ENCODE measurements around the gene SPATA16. TPM values are rescaled to one million over a fixed set of nuclear protein-coding genes. Genes with fewer than 3 reads are reported as not detected.

SPATA16 gene
- polyA plus RNA-seq, 1 donor from 2014 or later = not detected

- TF ChIP-seq REST (IDR thresholded peaks at IDR 0.05; ENCODE audit: borderline replicate concordance) (no peak), RAD21 (conservative IDR thresholded peaks at IDR 0.05) (peak; percentile 46), SMC3 (conservative IDR thresholded peaks at IDR 0.05; ENCODE audit: poor library complexity) (peak; percentile 66)
- TF ChIP-seq, protein P1, sequence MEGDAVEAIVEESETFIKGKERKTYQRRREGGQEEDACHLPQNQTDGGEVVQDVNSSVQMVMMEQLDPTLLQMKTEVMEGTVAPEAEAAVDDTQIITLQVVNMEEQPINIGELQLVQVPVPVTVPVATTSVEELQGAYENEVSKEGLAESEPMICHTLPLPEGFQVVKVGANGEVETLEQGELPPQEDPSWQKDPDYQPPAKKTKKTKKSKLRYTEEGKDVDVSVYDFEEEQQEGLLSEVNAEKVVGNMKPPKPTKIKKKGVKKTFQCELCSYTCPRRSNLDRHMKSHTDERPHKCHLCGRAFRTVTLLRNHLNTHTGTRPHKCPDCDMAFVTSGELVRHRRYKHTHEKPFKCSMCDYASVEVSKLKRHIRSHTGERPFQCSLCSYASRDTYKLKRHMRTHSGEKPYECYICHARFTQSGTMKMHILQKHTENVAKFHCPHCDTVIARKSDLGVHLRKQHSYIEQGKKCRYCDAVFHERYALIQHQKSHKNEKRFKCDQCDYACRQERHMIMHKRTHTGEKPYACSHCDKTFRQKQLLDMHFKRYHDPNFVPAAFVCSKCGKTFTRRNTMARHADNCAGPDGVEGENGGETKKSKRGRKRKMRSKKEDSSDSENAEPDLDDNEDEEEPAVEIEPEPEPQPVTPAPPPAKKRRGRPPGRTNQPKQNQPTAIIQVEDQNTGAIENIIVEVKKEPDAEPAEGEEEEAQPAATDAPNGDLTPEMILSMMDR (IDR thresholded peaks at IDR 0.05; ENCODE audit: poor library complexity, severe bottlenecking) = peak; percentile 40
- Histone ChIP-seq H3K9me2 (ENCODE audit: insufficient read depth, low read length) (no peaks in the 10 kb centered on the region), H3K36me3 (ENCODE audit: insufficient read depth, low read length) (no peaks in the 10 kb centered on the region), H3K27ac (ENCODE audit: low read length) (no peak overlapping the region), H3F3A (ENCODE audit: insufficient read depth, low read length, poor library complexity, severe bottlenecking) (no peaks in the 10 kb centered on the region), H3K4me3 (ENCODE audit: low read length) (no peak overlapping the region), H3K9me3 (ENCODE audit: low read length) (no peaks in the 10 kb centered on the region), H2AFZ (ENCODE audit: low read depth, low read length) (no peak overlapping the region), H4K20me1 (ENCODE audit: insufficient read depth) (no peaks in the 10 kb centered on the region), H3K79me2 (replicated peaks; ENCODE audit: insufficient read depth, low read length) (no peaks in the 10 kb centered on the region), H3K27me3 (ENCODE audit: insufficient read depth, low read depth, low read length) (no peaks in the 10 kb centered on the region), H3K4me2 (ENCODE audit: low read length) (no peak overlapping the region), H3K9ac (ENCODE audit: low read length) (no peak overlapping the region)
Measured at GRCh38 chr3:173045770-173046382, 95.2 kb downstream of the SPATA16 start.

GRCh38 chr3:173044998-173045397, 96.0 kb downstream of the SPATA16 start:
- Histone ChIP-seq H3K9me3 (ENCODE audit: low read length) (no peaks in the 10 kb centered on the region), H3K36me3 (ENCODE audit: insufficient read depth, low read length) (no peaks in the 10 kb centered on the region), H3K4me2 (ENCODE audit: low read length) (no peak overlapping the region), H3K79me2 (replicated peaks; ENCODE audit: insufficient read depth, low read length) (no peaks in the 10 kb centered on the region), H4K20me1 (ENCODE audit: insufficient read depth) (no peaks in the 10 kb centered on the region), H3K27me3 (ENCODE audit: insufficient read depth, low read depth, low read length) (no peaks in the 10 kb centered on the region), H3K4me3 (ENCODE audit: low read length) (no peak overlapping the region), H3K9me2 (ENCODE audit: insufficient read depth, low read length) (no peaks in the 10 kb centered on the region), H2AFZ (ENCODE audit: low read depth, low read length) (no peak overlapping the region), H3F3A (ENCODE audit: insufficient read depth, low read length, poor library complexity, severe bottlenecking) (no peaks in the 10 kb centered on the region), H3K27ac (ENCODE audit: low read length) (no peak overlapping the region), H3K9ac (ENCODE audit: low read length) (no peak overlapping the region)
- TF ChIP-seq POLR2AphosphoS5 (IDR thresholded peaks at IDR 0.05) = no peak
- no peak for TF ChIP-seq RAD21 (conservative IDR thresholded peaks at IDR 0.05)
- TF ChIP-seq EZH2 (IDR thresholded peaks at IDR 0.05; ENCODE audit: borderline replicate concordance, insufficient read depth, low read length, poor library complexity, severe bottlenecking) = no peak
- TF ChIP-seq, protein P1 (IDR thresholded peaks at IDR 0.05; ENCODE audit: poor library complexity, severe bottlenecking) = no peak
- no peak for TF ChIP-seq MXI1 (conservative IDR thresholded peaks at IDR 0.05; ENCODE audit: poor library complexity, severe bottlenecking)
- TF ChIP-seq REST (IDR thresholded peaks at IDR 0.05; ENCODE audit: borderline replicate concordance) = no peak
- no peak for TF ChIP-seq SMC3 (conservative IDR thresholded peaks at IDR 0.05; ENCODE audit: poor library complexity)
- no peak for TF ChIP-seq TAF1 (IDR thresholded peaks at IDR 0.05; ENCODE audit: low read depth)
- TF ChIP-seq EP300 (conservative IDR thresholded peaks at IDR 0.05; ENCODE audit: poor library complexity, severe bottlenecking) = no peak

Data from neural cell (in vitro differentiated cells).